ENCODE results near the gene MASP1. TPM values are rescaled to one million over a fixed set of nuclear protein-coding genes. Genes with fewer than 3 reads are reported as not detected.

MASP1 gene
- polyA plus RNA-seq, 2 of the 4 experiments (the other 2 are of a cell fraction) = 0.18 TPM; not detected in 1

GRCh38 chr3:187266691-187267090 is 24.8 kb downstream of the MASP1 start:
- H3K4me1 ChIP-seq = peaks cover 25% of the 10 kb centered on the region
- TF ChIP-seq ZSCAN20 (CRISPR knock-in tag; IDR thresholded peaks at IDR 0.05) = no peak
- TF ChIP-seq HDAC2 (IDR thresholded peaks at IDR 0.05) = no peak
- no peak for TF ChIP-seq RFX5 (IDR thresholded peaks at IDR 0.05)
- TF ChIP-seq HOXA7 (CRISPR knock-in tag; IDR thresholded peaks at IDR 0.05) = no peak
- TF ChIP-seq BHLHE40 (IDR thresholded peaks at IDR 0.05; ENCODE audit: low read depth, low read length) = no peak
- TF ChIP-seq TFCP2L1 (CRISPR knock-in tag; IDR thresholded peaks at IDR 0.05) = no peak
- TF ChIP-seq ZC3H11A (IDR thresholded peaks at IDR 0.05) = no peak
- no peak for TF ChIP-seq MYC (IDR thresholded peaks at IDR 0.05; ENCODE audit: borderline replicate concordance, low read length)
- no peak for TF ChIP-seq ZFP36 (IDR thresholded peaks at IDR 0.05; ENCODE audit: borderline replicate concordance, partially characterized antibody)
- TF ChIP-seq MAFK (IDR thresholded peaks at IDR 0.05; ENCODE audit: partially characterized antibody) = no peak
- TF ChIP-seq HOXB5 (CRISPR knock-in tag; IDR thresholded peaks at IDR 0.05) = no peak
- TF ChIP-seq ZNF302 (CRISPR knock-in tag; IDR thresholded peaks at IDR 0.05) = no peak
- TF ChIP-seq BCL3 (IDR thresholded peaks at IDR 0.05) = no peak
- no peak for TF ChIP-seq RAD21 (conservative IDR thresholded peaks at IDR 0.05 in 1 of 2, IDR thresholded peaks at IDR 0.05 in 1 of 2)
- no peak for TF ChIP-seq ESRRA (IDR thresholded peaks at IDR 0.05; ENCODE audit: borderline replicate concordance, low read length)
- TF ChIP-seq HOXB13 (CRISPR knock-in tag; IDR thresholded peaks at IDR 0.05; ENCODE audit: low read depth) = no peak
- TF ChIP-seq NPAS2 (CRISPR knock-in tag; IDR thresholded peaks at IDR 0.05; ENCODE audit: borderline replicate concordance) = no peak
- no peak for FAIRE-seq
- ChIA-PET CTCF (interaction anchor here (1.8 kb wide), 1 partner anchor 413 kb away, joined by 5 read pairs; no protein-coding TSS in a partner anchor), POLR2A (no interaction called here)
- WGBS (ENCODE audit: missing lambda C conversion rate) = 86% methylated on average over 1 of the region's 1 CpG
- no peak for ATAC-seq
- H3K9me3 ChIP-seq = 0 out of 3 replicates have a peak, but pooled peaks cover 6% of the 10 kb centered on the region
- no peak overlapping the region for H3K27ac ChIP-seq
- no peak for DNase-seq (ENCODE audit: low read depth in 1 of 2, low spot score in 1 of 2)
- no peak overlapping the region for H3K4me3 ChIP-seq
- no peak overlapping the region for H3K4me2 ChIP-seq

- WGBS (ENCODE audit: missing lambda C conversion rate) = 90% methylated on average over 2 of the region's 2 CpGs
- FAIRE-seq (no peak), DNase-seq (ENCODE audit: low read depth in 1 of 2, low spot score in 1 of 2) (no peak), ATAC-seq (no peak)
- no peak overlapping the region for H3K4me2 ChIP-seq
- peaks cover 25% of the 10 kb centered on the region for H3K4me1 ChIP-seq
- ChIA-PET CTCF (interaction anchor here (1.1 to 1.3 kb wide), 2 partner anchors 20 to 30 kb away, joined by 3 read pairs; no protein-coding TSS in a partner anchor), POLR2A (no interaction called here)
- no peak overlapping the region for H3K27ac ChIP-seq
- TF ChIP-seq REST (IDR thresholded peaks at IDR 0.05) (no peak), MYC (IDR thresholded peaks at IDR 0.05; ENCODE audit: borderline replicate concordance, low read length) (no peak), CBX2 (IDR thresholded peaks at IDR 0.05; ENCODE audit: borderline replicate concordance, low read depth) (no peak), MAX (IDR thresholded peaks at IDR 0.05) (no peak), NR3C1 (IDR thresholded peaks at IDR 0.05) (no peak), ESRRA (IDR thresholded peaks at IDR 0.05; ENCODE audit: borderline replicate concordance, low read length) (no peak), RNF2 (IDR thresholded peaks at IDR 0.05; ENCODE audit: borderline replicate concordance, low read depth) (no peak), POLR2A (IDR thresholded peaks at IDR 0.05; ENCODE audit: low read length) (no peak), SMC3 (IDR thresholded peaks at IDR 0.05) (no peak), MAZ (IDR thresholded peaks at IDR 0.05; ENCODE audit: borderline replicate concordance, low read depth, low read length) (no peak), BHLHE40 (IDR thresholded peaks at IDR 0.05; ENCODE audit: low read depth, low read length) (no peak), NFE2L2 (conservative IDR thresholded peaks at IDR 0.05; ENCODE audit: low read length) (no peak), TFCP2L1 (CRISPR knock-in tag; IDR thresholded peaks at IDR 0.05) (no peak), RCOR1 (IDR thresholded peaks at IDR 0.05; ENCODE audit: low read depth, low read length) (no peak), ZSCAN20 (CRISPR knock-in tag; IDR thresholded peaks at IDR 0.05) (no peak), CBX8 (IDR thresholded peaks at IDR 0.05) (no peak), EHMT2 (IDR thresholded peaks at IDR 0.05; ENCODE audit: low read depth) (no peak)
- 0 out of 3 replicates have a peak, but pooled peaks cover 6% of the 10 kb centered on the region for H3K9me3 ChIP-seq
- H3K4me3 ChIP-seq = no peak overlapping the region
These were observed 26.0 kb downstream of the MASP1 start for GRCh38 chr3:187265461-187265955.
